Epidermal melanocyte (primary cell): ENCODE measurements around the gene HIVEP3.

Experiments used
- DNase-seq: peaks from one replicate; pipeline ENCODE4 v3.0.0; 2011; ENCODE audit warnings: low spot score; ENCODE audit not compliant: insufficient read length

The HIVEP3 gene

DNA sequence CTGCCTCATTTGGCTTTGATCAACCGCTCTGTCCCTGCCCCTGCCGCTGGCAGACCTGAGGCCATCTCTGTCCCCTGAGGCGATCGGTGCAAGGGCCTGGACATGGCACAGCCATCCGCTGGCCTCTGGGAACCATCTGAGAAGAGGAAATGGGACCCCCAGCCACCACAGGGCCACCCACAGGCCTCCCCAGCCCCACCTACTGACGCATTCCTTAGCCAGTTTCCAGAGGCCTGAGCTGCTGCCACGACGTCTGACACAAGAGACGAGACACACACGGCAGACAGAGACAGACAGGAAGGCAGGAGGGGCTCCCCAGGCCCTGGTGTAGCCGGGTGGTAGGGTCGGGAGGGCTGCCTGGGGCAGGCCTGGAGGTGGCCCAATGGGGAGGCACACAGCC lies 397.0 kb downstream of the HIVEP3 start:
- no peak for DNase-seq

DNA sequence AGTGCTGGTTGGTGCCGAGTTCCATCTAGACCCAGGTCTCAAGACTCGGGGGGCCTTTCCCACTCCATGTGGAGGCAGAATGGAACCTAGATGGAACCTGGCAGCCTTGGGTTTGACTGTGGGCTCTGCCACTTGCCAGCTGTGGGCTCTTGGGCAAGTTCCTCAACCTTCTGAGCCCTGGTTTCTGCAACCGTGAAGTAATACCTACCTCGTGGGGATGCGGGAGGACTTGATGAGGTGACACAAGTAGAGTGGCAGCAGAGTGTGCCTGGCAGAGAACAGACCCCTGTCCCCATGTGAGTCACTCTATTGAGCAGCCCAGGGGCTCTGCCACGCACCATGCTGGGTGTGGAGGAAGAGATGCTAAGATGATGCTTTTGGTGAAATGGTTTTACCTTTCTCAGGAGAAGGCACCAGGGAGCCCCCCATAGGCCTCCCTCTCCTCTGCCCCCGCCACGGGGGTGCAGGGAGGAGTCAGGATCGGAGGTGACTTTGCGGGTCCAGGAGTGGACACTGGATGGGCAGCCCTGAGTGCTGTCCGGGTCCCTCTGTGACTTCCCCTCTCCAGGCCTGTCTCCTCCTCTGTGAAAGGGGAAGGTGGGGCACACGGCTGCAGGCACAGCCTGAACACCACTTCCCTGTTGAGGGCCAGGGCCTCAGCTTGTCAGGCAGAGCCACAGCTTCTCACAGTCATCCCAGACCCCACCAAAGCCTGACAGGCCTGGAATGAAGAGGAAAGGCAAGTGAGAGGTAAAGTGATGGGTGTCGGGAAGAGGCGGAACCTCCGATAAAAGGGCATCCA lies 397.6 kb downstream of the HIVEP3 start:
- DNase-seq, result no peak

DNA sequence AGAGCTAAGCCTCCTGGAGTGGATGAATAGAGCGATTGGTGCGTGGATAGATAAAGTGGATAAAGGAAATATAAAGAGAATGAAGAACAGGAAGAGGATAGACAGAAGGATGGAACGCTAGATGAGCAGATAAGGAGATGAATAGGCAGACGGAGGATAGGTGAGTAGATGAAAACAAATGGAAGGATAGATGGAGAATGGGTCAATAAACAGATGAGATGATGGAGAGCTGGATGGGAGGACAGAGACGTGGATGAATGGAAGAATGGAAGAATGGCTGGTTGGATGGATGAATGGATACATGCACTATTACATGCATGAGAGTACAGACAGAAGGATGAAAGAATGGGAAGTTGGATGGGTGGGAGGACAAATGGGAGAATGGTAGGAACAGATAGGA lies 399.1 kb downstream of the HIVEP3 start:
- no peak for DNase-seq

DNA sequence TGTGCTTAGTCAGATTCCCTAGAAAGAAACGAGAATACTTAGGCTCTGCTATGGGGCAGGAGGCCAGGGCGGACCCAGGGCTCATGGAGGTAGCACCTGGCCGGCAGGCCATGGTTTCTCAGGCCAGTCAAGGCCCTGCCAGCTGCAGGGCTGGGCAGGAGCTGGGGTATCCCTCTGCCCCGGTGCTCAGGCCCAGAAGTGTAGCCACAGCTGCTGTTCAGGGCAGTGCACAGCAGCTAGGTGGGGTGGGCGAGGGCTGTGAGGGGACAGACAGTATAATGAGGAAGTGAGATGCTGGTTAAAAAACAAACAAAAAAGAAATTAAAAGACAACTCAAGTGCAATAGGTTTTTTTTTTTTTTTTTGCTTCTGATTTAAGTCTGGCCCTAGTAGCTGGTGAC lies 400.3 kb downstream of the HIVEP3 start:
- DNase-seq, result no peak

DNA sequence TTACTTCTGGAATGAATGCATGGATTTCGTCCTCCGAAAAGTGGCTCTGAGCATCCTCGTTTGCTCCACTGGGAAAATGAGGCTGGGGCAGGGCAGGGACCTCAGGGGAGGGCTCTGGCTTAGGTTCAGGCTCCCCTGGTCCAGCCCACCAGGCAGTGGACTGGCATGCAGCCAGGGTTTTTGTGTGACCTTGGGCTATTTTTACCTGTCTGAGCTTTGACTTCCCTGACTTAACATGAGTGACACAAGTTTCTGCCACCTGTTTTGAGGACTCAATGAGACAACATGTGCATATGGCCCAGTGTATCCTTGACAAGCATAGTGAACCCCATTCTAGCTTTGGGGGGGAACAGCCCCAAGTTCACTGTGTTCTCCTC lies 401.7 kb downstream of the HIVEP3 start:
- no peak for DNase-seq

DNA sequence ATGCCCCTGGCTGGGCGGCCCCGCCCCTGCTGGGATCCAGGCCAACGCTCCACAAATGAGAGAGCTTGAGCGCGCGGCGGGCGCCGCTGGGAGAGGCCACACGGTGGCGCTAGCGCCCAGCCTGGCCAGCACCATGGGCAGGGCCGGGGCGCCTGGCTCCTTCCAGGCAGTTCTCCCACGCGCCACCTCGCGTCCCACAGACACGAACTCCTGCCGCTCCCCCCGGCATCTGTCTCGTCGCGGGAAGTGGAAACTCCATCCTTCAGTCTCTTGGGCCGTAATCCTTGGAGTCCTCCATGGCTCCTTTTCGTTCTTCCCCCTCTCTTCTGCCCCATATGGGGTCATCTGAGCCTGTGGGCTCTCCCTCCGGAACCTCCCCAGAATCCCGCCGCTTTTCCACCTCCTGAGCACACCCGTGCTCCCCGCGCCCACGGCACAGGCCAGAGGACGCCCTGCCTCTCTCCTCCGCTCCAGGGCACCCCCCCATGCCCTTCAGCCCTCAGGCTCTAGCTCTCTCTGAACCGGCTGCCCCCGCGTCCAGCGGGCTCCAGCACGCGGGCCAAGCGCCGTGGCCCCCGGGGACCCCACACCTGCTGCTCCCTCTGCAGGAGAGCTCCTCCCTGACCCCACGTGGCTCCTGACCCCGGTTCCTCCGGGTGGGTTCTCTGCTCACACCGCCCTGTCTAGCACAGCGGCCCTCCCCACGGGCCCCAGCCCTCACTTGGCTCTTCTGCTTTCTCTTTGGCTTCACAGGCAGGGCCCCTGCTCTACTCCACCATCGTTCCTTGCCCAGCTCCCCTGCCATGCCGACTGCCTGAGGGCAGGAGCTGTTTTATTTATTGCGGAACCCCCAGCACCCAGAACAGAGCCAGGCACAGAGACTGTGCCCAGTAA lies 402.3 kb downstream of the HIVEP3 start:
- DNase-seq, result peak; percentile 96

DNA sequence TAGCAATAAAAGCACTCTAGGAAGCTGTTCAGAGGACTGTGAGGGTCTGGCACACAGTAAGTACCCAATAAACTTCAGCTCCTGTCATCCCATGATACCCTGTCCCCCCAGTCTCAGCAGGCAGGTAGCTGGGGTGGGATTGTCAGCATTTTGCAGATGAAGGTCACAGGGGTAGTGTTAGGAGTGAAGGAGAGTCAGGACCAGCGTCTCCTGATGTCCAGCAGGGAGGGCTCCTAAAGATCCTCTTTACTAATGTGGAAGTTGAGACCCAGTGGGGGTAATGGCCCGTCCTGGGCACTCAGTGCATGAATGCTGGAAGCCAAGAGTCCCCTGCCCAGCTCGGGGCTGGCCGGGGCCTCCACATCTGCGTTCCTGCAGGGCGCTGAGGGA lies 402.9 kb downstream of the HIVEP3 start:
- DNase-seq, result no peak

DNA sequence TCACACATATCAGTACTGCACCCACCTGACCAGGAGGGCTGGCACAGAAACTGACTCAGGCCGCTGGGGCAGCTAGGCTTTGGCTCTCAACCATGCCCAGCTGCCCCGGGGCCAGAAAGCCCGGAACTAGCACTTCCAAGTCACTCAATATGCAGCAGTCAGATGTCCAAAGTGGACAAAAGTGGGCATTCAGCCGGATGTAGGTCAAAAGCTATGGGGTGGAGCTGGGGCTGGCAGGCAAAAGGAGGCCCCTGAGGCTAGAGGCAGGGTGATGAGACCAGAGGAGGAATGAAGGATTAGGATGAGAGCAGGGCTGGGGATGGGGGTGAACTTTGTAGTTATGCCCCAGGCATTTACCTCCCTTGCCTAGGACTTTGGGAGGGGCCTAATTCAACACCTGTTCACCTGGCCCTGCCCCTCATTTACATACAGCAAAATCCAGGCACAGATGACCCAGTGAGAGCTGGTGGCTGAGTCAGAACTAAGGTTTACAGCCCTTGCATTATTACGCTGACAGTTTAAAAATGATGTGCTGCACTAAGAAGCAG lies 403.5 kb downstream of the HIVEP3 start:
- peak; percentile 97 for DNase-seq

DNA sequence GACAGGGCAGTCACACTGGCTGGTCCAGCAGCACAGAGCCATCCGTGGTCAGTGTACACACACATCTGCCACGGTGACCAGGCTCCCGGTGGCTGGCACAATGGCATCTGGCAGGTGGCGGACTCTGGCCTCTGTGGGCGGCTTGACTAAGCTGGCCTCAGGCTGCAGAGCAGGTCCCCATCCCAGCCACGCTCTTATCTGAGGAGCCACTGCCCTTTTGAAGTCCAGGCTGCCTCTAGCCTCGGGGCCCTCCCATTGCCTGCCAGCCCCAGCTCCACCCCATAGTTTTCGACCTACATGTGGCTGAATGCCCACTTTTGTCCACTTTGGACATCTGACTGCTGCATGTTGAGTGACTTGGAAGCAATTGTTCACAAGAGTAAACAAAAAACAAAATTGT lies 404.3 kb downstream of the HIVEP3 start:
- DNase-seq, result no peak

DNA sequence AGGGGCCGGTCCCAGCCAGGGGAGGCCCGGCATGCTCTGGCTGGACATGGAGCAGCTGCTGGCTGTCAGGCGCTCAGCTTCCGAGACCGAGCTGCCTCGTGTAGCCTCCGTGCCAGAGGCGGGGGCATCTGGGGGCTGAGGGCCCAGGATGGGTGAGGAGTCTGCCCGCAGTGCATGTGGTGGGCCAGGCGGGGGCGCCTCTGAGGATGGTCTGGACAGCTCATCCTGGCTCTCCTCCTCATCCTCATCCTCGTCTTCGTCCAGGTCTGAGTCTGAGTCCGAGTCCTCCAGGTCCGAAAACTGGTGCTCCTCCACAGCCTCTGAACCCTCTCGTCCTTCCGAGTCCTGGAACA lies 405.4 kb downstream of the HIVEP3 start:
- no peak for DNase-seq

DNA sequence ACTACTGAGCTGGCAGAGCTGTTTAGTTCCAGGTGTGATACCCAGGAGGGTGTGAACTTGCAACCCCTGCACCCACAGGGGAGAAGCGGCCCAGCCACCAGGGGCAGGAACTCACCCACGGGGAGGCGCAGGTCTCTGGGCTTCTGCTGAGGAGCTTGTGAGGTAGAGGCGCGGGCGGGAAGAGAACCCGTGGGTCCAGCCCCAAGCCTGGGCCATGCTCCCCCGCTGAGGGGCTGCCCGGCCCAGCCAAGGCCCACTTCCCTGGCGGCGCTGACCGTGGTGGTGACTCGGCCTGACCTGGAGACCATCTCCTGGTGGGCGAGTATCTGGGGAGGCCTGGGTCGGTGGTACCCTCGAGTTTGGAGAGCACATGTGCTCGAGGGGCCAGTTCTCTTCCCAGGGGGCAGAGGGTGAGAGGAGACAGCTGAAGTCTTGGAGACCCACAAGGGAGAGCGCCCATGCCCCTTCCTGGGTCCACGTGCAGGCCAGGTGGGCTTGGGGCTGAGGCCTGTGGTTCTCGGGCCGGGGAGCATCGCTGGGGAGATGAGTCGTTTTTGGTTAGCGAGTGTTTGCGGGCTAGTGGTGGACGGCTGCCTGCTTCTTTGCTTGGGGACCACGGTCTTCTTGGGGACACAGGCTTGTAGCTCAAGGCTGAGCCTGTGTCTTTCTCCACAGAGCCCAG lies 405.9 kb downstream of the HIVEP3 start:
- DNase-seq, result no peak

DNA sequence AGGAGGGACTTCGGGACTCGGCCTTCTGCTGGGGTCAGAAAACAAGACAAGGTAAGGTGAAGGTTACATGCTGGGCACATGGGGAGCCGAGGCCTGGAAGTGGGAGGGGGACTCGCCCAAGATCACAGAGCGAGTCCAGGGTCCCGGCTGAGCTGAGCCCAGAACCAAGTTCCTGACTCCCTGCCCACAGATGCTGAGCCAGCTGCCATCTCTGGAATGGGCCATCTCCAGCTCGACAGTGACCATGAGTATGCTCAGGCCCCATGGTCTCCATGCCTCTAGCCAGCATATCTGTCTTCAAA lies 407.5 kb downstream of the HIVEP3 start:
- no peak for DNase-seq

DNA sequence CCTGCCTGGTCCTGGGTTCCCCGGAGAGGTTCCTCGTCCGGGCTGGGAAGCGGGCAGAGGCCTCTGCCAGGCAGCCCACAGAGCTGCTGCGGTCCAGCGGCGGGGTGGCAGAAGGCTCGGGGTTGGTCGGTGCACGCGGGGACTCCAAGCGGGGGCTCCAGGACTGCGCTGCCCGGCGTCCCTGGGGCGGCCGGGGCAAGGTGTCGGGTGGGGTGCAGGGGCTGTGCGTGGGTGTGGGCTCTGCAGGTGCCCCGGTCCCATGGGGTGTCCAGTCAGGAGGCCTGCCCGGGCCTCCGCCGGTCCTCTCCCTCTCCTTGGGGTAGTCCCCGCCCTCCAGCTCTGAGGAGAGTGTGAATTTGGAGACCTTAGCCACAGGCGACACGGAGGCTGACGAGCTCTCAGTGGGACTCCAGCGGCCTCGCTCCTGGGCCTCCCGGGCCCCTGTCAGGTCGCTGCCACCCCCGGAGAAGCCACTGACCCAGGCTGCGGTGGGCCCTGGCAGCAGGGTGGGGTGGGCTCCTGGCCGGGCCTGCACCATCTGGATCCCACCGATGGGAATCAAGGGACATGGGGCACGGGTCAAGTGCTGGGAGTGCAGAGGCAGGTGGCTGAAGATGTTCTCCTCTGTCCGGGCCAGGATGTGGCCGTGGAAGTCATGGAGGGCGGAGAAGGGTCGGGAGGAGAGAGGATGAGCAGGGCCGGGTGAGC lies 408.0 kb downstream of the HIVEP3 start:
- no peak for DNase-seq

DNA sequence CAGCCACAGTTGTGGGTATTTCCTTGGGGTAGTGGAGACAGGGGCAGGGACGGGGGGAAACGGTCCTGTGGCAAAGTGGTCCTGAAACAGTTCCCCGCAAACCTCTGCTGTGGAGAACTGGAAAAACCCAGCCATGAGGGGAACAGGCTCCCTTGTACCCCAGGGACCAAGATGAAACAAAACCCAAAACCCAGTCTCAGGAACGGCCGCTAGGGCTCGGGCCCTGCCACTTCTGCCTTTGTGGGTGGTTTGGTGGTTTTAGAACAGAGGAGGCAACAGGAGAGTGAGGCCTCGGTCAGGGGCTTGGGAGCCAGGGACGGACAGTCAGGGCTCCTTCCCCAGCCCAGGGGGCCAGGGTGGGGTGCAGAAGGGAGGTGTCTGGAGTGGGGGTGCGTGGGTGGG lies 409.5 kb downstream of the HIVEP3 start:
- no peak for DNase-seq

DNA sequence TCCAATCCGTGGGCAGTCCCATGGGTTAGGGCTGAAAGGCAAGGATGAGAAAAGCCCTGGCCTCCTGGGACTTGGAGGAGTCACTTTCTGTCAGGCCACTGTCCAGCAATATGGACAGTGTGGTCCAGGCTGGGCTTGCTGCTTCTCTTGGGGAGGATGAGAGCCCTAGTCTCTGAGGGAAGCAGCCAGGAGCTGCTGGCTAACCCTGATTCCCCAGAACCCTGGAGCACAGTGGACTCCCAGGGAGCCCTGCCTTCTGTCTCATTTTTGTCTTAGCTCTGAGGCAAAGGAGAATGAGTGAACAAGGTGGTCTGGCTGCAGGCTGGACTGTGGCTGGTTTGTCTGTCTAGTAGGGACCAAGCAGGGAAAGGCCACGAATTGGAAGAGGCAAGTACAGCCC lies 410.4 kb downstream of the HIVEP3 start:
- no peak for DNase-seq

DNA sequence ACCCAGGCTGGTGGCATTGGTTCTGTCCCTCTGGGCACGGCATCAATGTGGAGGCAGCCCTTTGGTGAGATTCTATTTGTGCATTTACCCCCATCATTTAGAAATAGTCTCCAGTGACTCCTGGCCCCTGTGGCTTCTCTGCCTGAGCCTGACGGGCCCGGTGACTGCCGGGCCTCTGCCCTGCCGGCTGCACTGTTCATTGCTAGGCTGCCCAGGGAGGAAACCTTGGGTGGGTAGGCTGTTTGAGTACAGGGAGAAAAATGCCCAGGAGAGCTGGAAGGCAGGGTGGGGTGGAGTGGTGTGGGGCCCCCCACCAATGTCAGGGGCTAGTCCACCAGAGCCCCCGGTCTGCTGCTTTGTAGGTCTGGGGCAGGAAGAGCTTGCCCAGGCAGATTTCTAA lies 410.9 kb downstream of the HIVEP3 start:
- no peak for DNase-seq

DNA sequence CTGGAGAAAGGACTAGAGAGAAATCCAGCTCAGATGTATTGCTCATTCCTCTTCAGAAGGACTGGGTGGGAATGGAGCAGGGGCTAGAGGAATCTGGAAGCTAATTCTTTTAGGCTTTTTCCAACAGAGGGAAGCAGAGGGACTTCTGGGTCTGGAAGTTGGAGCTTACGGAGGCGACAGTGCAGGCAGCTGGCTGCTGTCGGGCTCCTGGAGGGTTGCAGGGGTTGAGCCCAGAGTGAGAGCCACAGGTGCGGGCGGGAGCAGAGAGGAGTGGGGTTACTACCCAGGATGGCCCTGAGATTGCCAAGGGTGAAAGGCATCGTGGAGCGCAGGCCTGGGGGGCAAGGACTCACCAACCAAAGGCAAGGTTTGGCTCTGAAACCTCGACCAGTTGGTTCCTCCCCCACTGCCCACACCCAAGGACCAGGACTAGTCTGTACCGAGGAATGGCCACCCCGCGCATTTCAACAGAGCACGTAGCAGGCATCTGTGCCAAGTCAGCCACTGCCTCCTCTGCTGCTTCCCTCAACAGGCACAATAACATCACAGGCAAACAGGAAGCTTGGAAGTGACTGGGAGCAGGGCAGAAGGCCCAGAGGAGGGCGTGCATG lies 411.5 kb downstream of the HIVEP3 start:
- DNase-seq, result no peak

DNA sequence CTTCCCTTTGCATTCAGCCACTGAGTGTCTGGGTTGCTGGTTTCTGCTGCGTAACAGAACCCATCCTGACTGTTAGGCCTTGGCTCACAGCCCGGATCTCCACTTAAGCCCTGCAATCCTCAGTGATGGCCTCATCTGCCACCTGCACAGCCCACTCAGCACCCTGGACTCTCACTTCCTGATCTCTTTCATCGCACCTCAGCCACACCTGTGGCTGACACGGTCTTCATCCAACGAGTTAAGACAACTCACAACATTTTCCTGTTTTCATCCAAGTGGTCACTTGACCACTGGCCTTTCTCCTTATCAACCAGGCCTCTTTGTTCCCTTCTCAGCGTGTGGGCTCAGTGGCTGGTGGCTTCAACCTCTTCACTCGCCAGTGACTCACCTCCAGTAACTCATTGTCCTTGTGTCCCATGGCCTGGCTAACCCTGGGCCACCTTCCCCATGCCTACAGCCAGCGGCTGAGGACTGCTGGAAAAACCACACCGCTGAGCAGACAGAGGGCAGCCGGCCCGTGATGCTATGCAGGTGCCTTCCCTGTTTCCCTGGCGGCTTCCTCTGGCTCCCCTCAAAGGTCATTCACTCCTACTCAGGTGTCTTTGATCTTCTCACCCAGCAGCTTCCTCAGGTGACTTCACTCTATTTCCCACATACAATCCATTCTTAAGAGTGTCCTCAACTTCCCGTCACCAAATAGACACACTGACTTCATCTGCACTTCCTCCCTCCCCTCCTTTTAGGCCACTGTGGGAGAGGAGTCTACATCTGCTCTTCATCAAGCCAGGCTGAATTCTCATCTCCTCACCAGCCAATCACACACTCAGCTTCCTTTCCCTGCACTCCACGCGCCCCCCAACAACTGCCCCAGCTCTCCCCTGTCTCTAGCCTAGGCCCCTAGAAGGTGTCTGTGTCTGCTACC lies 414.3 kb downstream of the HIVEP3 start:
- no peak for DNase-seq

DNA sequence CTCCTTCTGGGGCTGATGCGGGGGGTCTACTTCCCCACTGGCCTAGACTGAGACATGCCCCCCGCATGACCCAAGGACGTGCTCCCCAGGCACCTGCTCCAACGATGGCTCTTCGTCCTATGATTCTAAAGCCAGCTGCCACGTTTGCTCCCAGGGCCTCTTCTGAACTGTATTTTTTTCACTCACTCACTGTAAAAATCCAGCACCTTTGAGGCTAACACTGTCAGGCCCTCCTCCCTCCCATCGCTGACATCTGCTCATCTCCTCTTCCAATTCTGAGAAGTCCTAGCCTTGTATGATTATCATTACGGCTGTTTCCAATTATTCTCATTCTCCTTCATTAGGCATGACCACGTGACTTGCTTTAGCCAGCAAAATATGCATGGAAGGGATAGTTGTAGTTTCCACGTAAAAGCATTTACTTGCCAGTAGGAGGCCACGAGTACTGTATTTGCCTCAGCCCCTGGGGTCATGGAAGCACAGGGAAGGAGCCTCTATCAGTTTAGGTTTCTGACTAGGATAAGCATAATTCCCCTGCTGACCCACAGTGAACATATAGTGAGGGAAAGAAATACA lies 415.1 kb downstream of the HIVEP3 start:
- peak; percentile 92 for DNase-seq

DNA sequence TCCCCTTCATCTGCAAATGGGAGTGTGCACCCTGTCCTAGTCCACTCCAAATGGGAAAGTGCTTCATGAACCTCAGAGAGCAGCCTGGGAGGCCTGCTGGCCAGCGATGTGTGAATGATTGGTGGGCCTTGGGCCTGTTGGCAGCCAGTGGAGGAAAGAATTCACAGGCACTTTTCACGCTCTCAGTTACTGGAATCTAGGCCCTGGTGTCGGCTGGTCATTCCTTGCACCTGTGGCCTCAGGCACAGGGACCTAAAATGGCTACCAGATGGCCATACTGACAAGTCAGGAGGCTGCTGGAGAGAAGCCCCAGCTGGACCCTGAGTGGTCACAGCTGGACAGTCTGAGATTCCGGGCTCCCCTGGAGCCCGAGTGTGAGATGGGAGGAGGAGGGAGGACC lies 415.8 kb downstream of the HIVEP3 start:
- no peak for DNase-seq
